Rectal smooth muscle tissue (tissue), 1 donor: Measurements from ENCODE around the gene MBD2.

Source experiments
- H3K27ac ChIP-seq: one replicate; pipeline ENCODE4 v1.7.0; 2013; ENCODE audit warnings: low read depth, low read length, inconsistent platforms
- H3K27me3 ChIP-seq: one replicate; pipeline ENCODE4 v1.7.0; 2013; ENCODE audit warnings: low read length; ENCODE audit not compliant: control insufficient read depth, insufficient read depth
- H3K36me3 ChIP-seq: one replicate; pipeline ENCODE4 v1.7.0; 2013; ENCODE audit warnings: low read length; ENCODE audit not compliant: control insufficient read depth, insufficient read depth
- H3K4me1 ChIP-seq: one replicate; pipeline ENCODE4 v1.7.0; 2013; ENCODE audit warnings: low read length; ENCODE audit not compliant: control insufficient read depth, insufficient read depth
- H3K4me3 ChIP-seq: one replicate; pipeline ENCODE4 v1.7.0; 2013; ENCODE audit warnings: low read length
- H3K9ac ChIP-seq: one replicate; pipeline ENCODE4 v1.7.0; 2013; ENCODE audit warnings: low read length

The MBD2 gene

DNA sequence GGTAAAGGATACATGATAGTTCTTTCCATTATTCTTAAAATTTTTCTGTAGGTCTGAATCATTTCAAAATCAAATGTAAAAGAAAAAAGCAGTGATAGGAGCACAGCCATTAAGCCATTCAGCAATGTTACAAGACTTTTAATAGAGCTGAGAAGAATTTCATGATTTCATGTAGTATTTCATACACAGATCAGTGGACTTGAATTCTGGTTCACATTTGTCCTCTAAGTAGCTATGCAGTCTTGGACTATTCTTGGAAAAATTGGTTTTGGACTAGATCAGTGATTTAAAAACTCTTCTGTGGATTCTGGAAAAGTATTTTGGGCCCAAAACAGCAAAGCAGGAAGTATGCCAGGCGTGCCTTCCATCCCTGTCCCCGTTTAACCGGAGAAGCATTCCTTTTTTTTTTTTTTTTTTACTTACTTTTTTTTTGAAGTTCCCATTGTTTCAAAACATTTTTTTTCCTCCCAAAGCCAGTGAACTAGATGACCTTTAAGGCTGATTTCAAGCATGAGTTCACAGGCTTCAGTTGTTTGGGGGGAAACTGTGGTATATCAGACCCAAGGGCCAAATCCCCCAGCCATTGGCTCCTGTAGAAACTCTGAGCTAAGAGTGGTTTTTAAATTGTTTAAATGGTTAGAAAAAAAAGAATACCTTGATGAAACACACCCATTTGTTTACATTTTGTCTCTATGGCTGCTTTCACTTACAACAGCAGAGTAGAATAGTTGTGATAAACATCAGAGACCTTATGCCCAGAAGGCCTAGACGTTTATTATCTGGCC is 27.3 kb upstream of the MBD2 start:
- Histone ChIP-seq H3K36me3 (no peaks in the 10 kb centered on the region), H3K27ac (no peak overlapping the region), H3K27me3 (no peaks in the 10 kb centered on the region), H3K4me1 (no peaks in the 10 kb centered on the region), H3K4me3 (no peak overlapping the region), H3K9ac (no peak overlapping the region)

DNA sequence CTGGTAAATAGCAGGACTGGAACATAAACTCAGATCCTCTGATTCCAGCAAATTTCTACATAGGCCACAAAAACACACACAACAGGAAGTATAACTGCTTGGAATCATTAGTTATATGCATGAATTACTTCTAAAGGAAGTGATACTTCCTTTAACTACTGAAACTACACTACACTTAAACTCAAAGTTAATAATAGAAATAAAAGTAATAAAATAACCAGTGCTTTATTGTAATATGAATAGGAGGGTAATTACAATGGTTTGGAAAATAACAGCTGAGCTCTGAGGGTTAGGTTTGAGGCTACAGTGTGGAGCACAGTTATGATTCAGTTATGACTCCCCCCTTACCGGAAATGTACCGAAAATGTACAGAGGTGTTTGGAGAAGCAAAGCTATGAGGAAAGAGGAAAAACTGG is 26.4 kb upstream of the MBD2 start:
- Histone ChIP-seq H3K4me1 (no peaks in the 10 kb centered on the region), H3K27me3 (no peaks in the 10 kb centered on the region), H3K27ac (no peak overlapping the region), H3K36me3 (no peaks in the 10 kb centered on the region), H3K9ac (no peak overlapping the region), H3K4me3 (no peak overlapping the region)

DNA sequence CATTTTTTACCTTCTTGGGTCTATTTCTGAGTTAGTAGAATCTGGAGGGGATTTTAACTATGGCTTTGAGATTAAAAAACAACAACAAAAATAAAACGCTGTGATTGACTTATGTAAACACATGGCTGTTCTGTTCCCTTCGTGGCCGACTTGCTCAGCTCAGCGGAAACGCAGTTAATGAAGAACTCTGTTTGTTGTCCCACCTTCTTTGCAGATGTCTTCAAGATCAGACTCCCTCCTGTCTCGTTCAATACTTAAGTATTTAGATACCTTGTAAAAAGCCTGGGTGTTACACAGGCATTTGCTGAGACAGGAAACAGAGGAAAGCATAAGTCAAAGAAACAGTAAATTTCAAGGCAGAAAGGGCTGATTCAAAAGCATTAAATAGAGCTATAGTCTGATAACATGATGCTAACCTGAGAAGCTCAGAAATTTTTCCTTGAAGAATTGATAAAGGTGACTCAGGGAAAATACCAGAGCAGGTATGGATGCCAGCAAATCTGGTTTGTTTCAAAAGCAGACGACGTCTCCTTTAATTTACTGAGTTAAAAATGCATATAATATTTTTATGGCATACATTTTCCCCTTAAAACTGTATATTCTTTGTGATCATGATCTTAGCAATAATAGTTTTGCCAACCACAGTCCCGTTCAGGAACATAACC is 23.2 kb upstream of the MBD2 start:
- no peaks in the 10 kb centered on the region for H3K36me3 ChIP-seq
- no peak overlapping the region for H3K27ac ChIP-seq
- no peak overlapping the region for H3K4me3 ChIP-seq
- H3K4me1 ChIP-seq: no peaks in the 10 kb centered on the region
- no peaks in the 10 kb centered on the region for H3K27me3 ChIP-seq
- H3K9ac ChIP-seq: no peak overlapping the region

DNA sequence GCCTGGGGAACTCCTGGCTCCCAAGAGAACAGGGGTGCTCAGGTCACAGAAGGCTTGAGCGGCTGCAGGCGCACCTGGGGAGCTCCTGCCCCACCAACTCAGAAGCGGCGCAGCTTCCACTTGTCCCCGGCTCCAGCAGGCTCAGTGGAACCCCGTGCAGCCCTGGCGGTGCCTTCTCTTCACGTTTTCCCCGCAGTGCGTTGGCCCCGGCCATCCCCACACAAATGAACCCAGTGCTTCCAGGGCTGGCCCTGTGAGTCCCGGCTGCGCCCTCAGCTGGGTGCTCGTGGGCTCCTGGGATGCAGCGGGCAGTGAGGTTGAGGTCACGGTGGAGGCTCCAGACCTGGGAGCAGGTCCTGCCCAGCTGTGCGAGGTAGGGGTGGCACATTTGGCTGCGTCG is 17.9 kb upstream of the MBD2 start:
- no peak overlapping the region for H3K27ac ChIP-seq
- H3K4me1 ChIP-seq: no peaks in the 10 kb centered on the region
- no peaks in the 10 kb centered on the region for H3K27me3 ChIP-seq
- H3K4me3 ChIP-seq: no peak overlapping the region
- no peaks in the 10 kb centered on the region for H3K36me3 ChIP-seq
- no peak overlapping the region for H3K9ac ChIP-seq

DNA sequence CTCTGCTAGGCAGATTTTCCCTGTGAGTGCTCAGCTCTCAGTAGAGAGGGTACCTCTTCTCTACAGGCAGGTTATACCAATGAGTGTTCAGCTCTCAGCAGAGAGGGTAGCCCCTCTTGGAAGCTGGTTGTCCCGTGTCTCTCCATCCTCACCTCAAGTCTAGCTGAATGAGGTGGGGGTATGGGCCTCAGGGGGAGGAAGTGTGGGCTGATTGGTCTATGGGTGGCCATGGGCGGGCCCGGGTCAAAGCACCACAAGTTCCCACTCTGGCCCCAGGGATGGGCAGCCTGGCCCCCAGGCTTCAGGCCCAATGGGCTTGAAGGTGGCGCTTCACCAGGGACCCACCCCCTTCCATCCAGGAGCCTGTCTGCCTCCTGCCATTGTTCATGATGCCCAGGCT is 17.0 kb upstream of the MBD2 start:
- H3K4me1 ChIP-seq: no peaks in the 10 kb centered on the region
- H3K27me3 ChIP-seq: no peaks in the 10 kb centered on the region
- no peak overlapping the region for H3K9ac ChIP-seq
- H3K27ac ChIP-seq: no peak overlapping the region
- no peak overlapping the region for H3K4me3 ChIP-seq
- no peaks in the 10 kb centered on the region for H3K36me3 ChIP-seq

DNA sequence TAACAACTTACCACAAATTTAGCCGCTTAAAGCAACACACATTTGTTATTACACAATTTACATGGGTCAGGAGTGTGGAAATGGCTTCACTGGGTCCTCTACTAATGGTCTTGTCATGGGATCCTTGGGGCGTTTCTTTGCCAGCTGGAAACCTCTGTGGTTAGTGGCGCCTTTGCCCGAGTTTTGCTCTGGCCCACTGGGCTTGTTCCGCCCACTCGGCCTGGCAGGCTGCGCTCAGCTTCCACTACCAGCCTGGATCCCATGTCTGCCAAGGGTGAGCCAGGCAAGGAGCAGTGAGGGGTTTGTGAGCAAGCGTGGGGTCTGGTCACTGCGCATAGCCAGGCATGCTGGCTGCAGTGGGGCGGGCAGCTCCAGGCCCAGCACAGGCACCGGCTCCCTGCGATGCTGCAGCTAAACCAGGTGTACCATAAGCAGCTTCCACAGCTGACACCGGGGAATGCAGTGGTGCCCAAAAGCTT is 16.2 kb upstream of the MBD2 start:
- H3K27me3 ChIP-seq: no peaks in the 10 kb centered on the region
- no peaks in the 10 kb centered on the region for H3K36me3 ChIP-seq
- H3K4me1 ChIP-seq: no peaks in the 10 kb centered on the region
- no peak overlapping the region for H3K9ac ChIP-seq
- no peak overlapping the region for H3K4me3 ChIP-seq
- no peak overlapping the region for H3K27ac ChIP-seq

DNA sequence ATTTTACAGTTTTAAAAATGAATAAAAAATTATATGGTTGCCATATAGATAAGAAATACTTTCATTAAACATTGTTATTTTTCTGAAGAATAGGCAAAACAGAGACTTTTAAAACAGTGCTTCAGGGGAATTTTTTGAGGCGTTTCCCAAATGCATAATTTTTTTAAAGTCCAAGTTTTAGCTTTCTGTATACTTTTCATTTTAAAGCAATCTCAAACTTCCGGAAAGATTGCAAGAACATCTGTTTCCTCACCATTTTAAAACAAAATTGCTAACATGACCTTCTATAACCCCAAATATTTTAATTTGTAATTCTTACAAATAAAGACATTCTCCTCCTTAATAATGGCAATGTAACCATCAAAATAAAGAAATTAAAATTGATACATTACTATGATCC is 15.1 kb upstream of the MBD2 start:
- Histone ChIP-seq H3K4me1 (no peaks in the 10 kb centered on the region), H3K36me3 (no peaks in the 10 kb centered on the region), H3K27ac (no peak overlapping the region), H3K4me3 (no peak overlapping the region), H3K27me3 (no peaks in the 10 kb centered on the region), H3K9ac (no peak overlapping the region)

DNA sequence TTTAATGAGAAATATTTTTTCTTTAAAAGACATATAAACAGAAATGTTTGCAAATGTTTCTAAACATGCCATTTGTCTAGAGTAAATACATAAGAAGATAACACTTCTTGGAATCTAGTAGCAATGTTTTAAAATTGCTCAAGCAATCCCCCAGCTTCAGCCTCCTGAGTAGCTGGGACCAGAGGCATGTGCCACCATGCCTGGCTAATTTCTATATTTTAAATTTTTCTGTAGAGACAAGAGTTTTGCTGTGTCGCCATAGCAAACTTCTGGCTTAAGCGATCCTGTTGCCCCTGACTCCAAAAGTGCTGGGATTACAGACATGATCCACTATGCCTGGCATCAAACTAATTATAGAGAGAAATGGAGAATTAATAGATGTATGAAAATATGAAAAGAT is 14.6 kb upstream of the MBD2 start:
- Histone ChIP-seq H3K27me3 (no peaks in the 10 kb centered on the region), H3K4me1 (no peaks in the 10 kb centered on the region), H3K4me3 (no peak overlapping the region), H3K27ac (no peak overlapping the region), H3K9ac (no peak overlapping the region), H3K36me3 (no peaks in the 10 kb centered on the region)

DNA sequence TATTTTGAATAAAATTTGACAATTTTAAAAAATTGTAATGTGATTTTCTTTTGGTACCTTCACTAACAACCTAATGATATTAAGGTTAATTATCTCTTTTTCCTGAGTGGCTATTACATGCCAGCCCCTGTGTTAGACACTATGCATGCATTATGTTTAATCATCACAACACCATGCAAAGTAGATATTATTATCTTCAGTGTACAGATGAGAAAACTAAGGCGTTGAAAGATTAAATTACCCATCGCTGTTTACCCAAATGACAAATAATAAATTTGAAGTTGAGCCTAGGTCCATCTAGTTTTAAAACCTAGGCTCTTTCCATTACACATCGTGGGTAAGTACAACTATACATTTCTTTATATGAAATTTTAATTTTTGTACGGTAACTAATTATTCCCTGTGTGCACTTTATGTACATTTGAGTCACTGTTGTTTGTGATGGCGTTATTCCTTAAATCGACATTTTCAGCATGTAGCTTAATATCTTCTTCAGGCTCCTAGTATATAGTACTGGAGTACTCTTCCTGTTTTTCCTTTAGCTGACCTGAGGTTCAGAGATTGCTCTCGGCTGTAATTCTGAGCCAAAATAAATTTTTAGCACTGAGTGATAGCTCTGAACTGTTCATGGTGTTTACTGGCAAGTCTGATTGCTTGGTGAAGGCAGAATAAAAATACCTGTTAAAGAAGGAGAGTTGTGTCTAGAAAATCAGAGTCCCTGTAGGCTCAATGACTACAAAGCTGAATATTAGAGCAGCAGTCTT is 13.9 kb upstream of the MBD2 start:
- Histone ChIP-seq H3K27ac (no peak overlapping the region), H3K4me1 (no peaks in the 10 kb centered on the region), H3K36me3 (no peaks in the 10 kb centered on the region), H3K27me3 (no peaks in the 10 kb centered on the region), H3K4me3 (no peak overlapping the region), H3K9ac (no peak overlapping the region)

DNA sequence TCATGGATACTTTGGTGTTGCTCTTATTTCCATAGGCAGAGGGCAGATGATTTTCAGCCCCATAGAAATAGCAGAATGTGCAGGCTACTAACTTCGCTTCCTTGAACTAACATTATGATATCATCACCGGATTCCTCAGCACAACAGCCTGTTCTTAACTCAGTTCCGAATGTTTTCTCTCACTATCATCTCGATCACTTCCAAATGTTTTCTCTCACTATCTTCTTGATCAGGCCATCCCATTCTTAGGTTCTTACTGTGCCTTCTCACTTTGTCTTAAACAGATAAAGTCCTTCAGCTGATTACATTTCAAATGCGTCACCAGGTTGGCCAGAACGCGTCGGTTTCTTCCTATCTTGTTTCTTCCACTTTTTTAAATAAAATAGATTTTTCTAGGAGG is 11.4 kb upstream of the MBD2 start:
- Histone ChIP-seq H3K4me1 (no peaks in the 10 kb centered on the region), H3K9ac (no peak overlapping the region), H3K36me3 (no peaks in the 10 kb centered on the region), H3K27ac (no peak overlapping the region), H3K4me3 (no peak overlapping the region), H3K27me3 (no peaks in the 10 kb centered on the region)

DNA sequence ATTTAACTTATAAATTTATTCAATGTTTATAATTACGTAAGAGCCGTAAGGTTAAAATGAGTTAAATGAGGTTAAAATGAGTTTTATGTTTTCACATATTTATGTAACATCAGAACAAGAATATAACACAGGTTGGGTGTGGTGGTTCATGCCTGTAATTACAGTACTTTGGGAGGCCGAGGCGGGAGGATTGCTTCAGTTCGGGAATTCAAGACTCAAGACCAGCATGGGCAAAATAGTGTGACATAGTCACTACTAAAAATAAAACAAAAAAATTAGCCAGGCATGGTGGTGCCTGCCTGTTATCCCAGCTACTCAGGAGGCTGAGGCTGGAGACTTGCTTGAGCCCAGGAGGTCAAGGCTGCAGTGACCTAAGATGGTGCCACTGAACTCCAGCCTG is 9.3 kb upstream of the MBD2 start:
- Histone ChIP-seq H3K27ac (no peak overlapping the region), H3K36me3 (no peaks in the 10 kb centered on the region), H3K9ac (no peak overlapping the region), H3K27me3 (no peaks in the 10 kb centered on the region), H3K4me3 (no peak overlapping the region), H3K4me1 (no peaks in the 10 kb centered on the region)

DNA sequence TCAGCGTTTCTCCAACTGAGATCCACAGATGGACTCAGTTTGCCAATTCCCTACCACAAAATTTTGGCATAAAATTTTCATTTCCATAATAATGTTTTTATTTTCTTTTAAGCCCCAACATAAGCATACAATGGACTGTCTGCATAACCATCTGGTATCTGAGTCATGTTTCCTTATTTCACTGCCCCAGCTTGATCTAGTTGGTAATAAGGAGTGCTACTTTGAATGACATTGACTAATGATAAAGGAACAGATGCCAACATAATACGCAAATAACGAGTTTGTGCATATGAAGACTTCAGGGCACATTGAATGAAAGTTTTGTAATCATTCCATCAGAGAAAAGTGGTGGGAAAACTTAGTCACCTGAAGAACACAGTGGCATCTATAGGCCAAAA is 8.8 kb upstream of the MBD2 start:
- Histone ChIP-seq H3K9ac (no peak overlapping the region), H3K4me1 (no peaks in the 10 kb centered on the region), H3K4me3 (no peak overlapping the region), H3K27me3 (no peaks in the 10 kb centered on the region), H3K27ac (no peak overlapping the region), H3K36me3 (no peaks in the 10 kb centered on the region)
